Muscle layer of duodenum (tissue), 2 donors: ENCODE data around the gene SPTSSB.

Experiments used
- H3K27ac ChIP-seq: one replicate; pipeline ENCODE4 v1.7.0; 2013; ENCODE audit warnings: mild to moderate bottlenecking, low read length
- H3K27me3 ChIP-seq: one replicate; pipeline ENCODE4 v1.7.0; 2013; ENCODE audit warnings: low read depth, mild to moderate bottlenecking, control low read depth, low read length
- H3K36me3 ChIP-seq, 2 donors: one replicate each; pipeline ENCODE4 v1.7.0; 2013; ENCODE audit warnings: low read length in 2 of 2, control low read depth in 1 of 2, mild to moderate bottlenecking in 1 of 2; ENCODE audit not compliant: insufficient read depth in 2 of 2, control insufficient read depth in 1 of 2
- H3K4me1 ChIP-seq, 2 donors: one replicate each; pipeline ENCODE4 v1.7.0; 2013; ENCODE audit warnings: low read length in 2 of 2, mild to moderate bottlenecking in 2 of 2, control low read depth in 1 of 2, moderate library complexity in 1 of 2; ENCODE audit not compliant: insufficient read depth in 2 of 2, control insufficient read depth in 1 of 2
- H3K4me3 ChIP-seq, 2 donors: one replicate each; pipeline ENCODE4 v1.7.0; 2013; ENCODE audit warnings: low read length in 2 of 2, low read depth in 1 of 2, mild to moderate bottlenecking in 1 of 2
- H3K9me3 ChIP-seq, 2 donors: one replicate each; pipeline ENCODE4 v1.7.0; 2013; ENCODE audit warnings: low read length in 2 of 2, control low read depth in 1 of 2, mild to moderate bottlenecking in 1 of 2; ENCODE audit not compliant: control insufficient read depth in 1 of 2
- donor health status: healthy.

The SPTSSB gene

DNA sequence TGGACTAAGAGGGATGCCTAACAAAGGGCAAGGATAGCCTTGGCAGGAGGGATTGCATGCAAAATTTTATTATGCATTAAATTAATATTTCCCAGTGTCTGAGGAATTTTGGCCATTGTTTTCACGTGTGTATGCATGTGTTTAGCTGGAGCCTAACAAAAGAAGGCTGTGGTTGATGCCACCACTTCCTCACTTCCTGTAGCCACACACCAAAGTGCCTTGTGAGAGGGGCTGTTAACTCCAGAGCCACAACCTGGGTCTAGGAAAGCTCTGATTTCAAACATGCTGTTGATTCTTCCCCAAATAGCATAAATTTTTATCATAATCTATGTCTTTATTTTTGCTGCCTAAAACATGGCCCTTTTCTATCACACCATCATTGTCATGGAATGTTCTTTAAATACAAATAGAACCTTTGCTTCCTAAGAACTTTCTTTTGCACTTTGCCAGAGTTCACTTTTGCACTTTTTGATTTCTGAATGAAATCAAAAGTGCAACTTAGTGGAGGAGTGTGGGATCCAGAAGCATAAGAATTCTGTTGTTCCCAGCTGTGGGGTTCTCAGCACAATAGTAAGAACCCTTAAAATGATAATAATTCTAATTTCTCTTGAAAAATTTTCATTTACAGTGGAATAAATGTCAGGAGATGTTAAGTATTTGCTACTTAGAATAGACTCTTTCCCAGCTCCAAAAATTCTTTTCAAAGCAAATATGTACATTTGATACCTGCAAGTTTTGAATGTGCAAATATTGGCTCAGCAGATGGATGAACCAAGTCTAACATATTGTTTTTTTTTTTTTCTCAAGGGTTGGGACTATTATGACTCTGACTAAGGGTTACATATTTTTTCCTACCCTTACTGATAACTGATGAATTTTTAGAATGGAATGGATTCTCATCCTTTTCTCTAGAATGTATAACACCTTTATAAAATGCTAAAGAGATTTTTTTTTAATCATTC is 35.6 kb upstream of the SPTSSB start:
- no peaks in the 10 kb centered on the region for H3K9me3 ChIP-seq
- H3K27ac ChIP-seq, result no peak overlapping the region
- no peaks in the 10 kb centered on the region for H3K4me1 ChIP-seq
- no peaks in the 10 kb centered on the region for H3K27me3 ChIP-seq
- H3K4me3 ChIP-seq, result no peak overlapping the region
- H3K36me3 ChIP-seq, result no peaks in the 10 kb centered on the region

DNA sequence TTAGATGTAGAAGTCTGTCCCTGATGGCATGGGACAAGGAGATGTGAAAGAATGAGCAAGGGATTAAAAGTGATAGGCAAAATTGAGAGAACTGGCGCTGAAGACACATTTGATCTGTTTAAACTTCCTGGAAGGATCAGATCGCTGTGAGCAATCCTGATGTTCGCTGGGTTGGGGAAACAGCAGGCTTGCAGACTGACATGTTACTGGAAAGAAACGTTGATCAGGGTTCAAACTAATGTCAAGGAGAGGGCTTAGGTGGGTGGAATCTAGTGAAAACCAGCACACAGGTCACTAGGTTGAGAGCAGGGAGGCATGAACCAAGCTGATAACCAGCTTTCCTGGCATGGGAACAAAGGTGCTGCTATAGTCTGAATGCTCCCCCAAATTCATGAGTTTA is 34.5 kb upstream of the SPTSSB start:
- no peaks in the 10 kb centered on the region for H3K36me3 ChIP-seq
- H3K27ac ChIP-seq, result no peak overlapping the region
- no peak overlapping the region for H3K4me3 ChIP-seq
- no peaks in the 10 kb centered on the region for H3K4me1 ChIP-seq
- no peaks in the 10 kb centered on the region for H3K9me3 ChIP-seq
- H3K27me3 ChIP-seq, result no peaks in the 10 kb centered on the region

- H3K9me3 ChIP-seq, result no peaks in the 10 kb centered on the region
Measured at GRCh38 chr3:161405087-161405486, 33.8 kb upstream of the SPTSSB start.

DNA sequence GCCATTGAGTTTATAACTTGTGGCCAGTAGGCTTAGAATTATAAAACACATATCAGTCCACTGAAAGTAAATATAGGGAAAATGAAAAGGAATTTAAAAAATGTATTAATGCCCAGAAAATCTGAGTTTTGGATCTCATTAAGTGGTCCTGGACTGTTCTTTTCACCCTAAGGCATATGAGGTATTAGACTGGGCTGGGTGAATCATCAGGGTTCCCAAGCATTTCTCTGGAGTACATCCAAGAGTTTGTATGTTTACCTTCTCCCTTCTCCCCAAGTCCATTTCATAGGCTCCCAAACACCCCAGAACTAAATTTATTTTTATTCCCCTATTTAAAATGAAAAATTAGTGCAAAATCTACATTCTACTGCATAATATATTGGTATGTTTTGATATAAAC is 31.9 kb upstream of the SPTSSB start:
- no peaks in the 10 kb centered on the region for H3K9me3 ChIP-seq
- no peaks in the 10 kb centered on the region for H3K27me3 ChIP-seq
- H3K4me1 ChIP-seq, result no peaks in the 10 kb centered on the region
- no peaks in the 10 kb centered on the region for H3K36me3 ChIP-seq
- H3K4me3 ChIP-seq, result no peak overlapping the region
- H3K27ac ChIP-seq, result no peak overlapping the region

More at GRCh38 chr3:161405087-161405486, 33.8 kb upstream of the SPTSSB start:
- Histone ChIP-seq H3K4me3 (no peak overlapping the region), H3K27ac (no peak overlapping the region), H3K36me3 (no peaks in the 10 kb centered on the region), H3K27me3 (no peaks in the 10 kb centered on the region), H3K4me1 (no peaks in the 10 kb centered on the region)

- no peak overlapping the region for H3K27ac ChIP-seq
- H3K9me3 ChIP-seq, result no peaks in the 10 kb centered on the region
- no peak overlapping the region for H3K4me3 ChIP-seq
- H3K27me3 ChIP-seq, result no peaks in the 10 kb centered on the region
- H3K36me3 ChIP-seq, result no peaks in the 10 kb centered on the region
- no peaks in the 10 kb centered on the region for H3K4me1 ChIP-seq
Measured at GRCh38 chr3:161401389-161401788, 30.1 kb upstream of the SPTSSB start.

DNA sequence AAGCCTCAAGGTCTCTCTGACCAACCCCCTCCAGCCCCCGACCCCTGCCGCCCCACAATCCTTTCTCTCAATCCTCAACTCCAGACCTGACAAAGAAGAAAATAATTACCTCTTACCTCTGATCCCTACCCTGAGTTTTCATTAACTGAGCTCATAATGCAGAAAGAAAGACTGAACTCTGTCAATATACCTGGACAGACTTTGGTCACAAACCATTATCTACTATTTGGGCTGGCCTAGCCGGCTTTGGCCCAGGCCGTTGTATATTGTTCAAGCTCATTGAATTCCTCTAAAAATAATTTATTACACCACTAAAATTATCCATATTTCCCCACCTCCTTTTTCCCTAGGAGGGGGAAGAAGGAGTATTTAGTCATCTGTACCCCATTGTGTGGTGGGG is 29.3 kb upstream of the SPTSSB start:
- no peaks in the 10 kb centered on the region for H3K9me3 ChIP-seq
- H3K27me3 ChIP-seq, result no peaks in the 10 kb centered on the region
- H3K4me1 ChIP-seq, result no peaks in the 10 kb centered on the region
- no peak overlapping the region for H3K4me3 ChIP-seq
- no peaks in the 10 kb centered on the region for H3K36me3 ChIP-seq
- H3K27ac ChIP-seq, result no peak overlapping the region

DNA sequence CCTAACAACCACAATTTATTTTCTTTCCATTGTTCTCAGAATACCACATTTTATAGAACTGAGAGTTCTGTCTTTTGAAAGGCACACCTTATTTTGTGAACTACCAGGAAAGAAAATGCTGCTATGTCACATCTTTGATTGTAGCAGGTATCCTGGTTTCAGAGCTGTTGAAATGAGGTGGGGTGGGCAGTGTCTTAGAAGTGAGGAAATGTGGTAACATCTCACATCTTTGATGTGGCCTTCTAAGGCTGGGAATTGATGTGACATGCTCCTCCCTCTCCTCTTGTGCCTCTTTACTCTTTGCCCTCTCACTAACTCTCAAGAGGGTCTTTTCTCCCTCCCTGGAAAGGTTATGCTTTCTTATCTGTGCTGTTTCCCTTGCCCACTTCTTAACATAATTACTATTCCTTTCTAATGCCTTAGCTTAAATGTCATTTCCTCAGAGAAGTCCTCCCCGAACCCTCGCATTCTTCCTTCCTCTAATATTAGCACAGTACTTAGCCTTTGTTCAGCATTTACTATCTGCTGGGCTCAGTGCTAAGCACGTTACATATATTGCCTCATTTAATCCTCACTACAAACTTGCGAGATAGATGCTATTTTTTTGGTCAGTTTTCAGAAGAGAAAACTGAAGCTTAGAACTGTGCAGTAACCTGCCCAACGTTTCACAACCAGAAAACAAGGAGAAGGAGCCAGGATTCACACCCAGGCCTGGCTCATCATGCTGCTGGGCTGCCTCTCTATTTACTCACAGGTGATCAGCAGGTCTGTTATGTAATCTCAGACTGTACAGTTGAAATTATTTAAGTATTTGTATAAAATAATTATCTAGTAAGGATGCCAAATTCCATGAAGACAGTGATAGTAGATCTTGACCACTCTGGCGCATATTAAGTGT is 24.0 kb upstream of the SPTSSB start:
- no peaks in the 10 kb centered on the region for H3K36me3 ChIP-seq
- H3K4me3 ChIP-seq, result no peak overlapping the region
- H3K4me1 ChIP-seq, result no peaks in the 10 kb centered on the region
- H3K27me3 ChIP-seq, result no peaks in the 10 kb centered on the region
- no peaks in the 10 kb centered on the region for H3K9me3 ChIP-seq
- H3K27ac ChIP-seq, result no peak overlapping the region

DNA sequence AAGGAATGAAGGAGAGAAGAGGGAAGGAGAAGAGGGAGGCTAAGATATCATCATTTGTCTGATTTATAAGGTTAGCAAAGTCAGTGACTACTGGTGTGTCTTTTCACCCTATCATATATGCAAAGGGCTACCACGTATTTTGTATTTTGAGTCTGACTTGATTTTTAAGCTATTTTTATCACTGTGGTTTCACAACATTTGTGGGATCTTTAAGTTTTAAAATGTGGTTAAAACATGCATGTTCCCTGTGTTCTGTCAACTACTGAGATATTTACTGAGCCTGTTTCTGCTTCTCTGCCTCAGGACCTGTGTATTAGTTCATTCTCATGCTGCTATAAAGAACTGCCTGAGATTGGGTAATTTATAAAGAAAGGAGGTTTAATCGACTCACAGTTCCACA is 22.5 kb upstream of the SPTSSB start:
- Histone ChIP-seq H3K9me3 (no peaks in the 10 kb centered on the region), H3K4me1 (no peaks in the 10 kb centered on the region), H3K27me3 (no peaks in the 10 kb centered on the region), H3K4me3 (no peak overlapping the region), H3K27ac (no peak overlapping the region), H3K36me3 (no peaks in the 10 kb centered on the region)

DNA sequence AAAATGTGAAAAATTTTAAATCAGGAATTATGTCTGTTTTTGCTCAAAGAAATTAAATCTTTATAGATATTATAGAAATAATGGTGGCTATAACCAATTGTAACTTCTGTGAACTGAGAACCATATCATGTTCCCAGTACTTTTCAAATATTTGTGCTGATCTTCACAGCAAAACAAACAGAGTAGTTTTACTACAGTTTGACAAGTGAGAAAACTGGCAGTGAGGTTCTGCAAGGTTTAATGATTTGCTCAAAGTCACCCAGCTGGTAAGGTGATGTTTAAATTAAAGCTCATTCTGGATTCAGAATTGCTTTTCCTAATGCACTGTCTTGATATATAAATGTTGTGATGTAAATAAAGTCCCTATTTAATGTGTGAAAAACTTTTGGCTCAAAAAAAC is 22.0 kb upstream of the SPTSSB start:
- Histone ChIP-seq H3K4me1 (no peaks in the 10 kb centered on the region), H3K36me3 (no peaks in the 10 kb centered on the region), H3K27ac (no peak overlapping the region), H3K9me3 (no peaks in the 10 kb centered on the region), H3K27me3 (no peaks in the 10 kb centered on the region), H3K4me3 (no peak overlapping the region)

DNA sequence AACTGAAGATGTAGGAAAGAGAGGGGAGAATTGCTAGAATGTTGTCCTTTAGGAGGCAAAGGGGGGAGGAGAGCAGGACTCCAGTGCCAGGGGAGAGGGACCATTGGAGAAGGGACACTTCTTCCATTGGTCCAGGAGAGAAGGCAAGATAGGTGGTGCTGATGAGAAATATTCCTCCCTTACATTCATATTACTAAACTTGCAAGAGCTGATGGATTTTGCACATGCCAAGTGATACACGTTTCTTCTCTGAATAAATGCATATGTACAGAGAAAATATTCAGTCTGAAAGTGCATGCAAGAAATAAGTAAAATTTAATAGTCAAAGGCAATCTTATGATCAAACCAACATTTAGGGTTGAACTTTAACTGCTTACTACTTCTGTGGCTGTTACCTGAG is 21.5 kb upstream of the SPTSSB start:
- Histone ChIP-seq H3K4me1 (no peaks in the 10 kb centered on the region), H3K27ac (no peak overlapping the region), H3K27me3 (no peaks in the 10 kb centered on the region), H3K9me3 (no peaks in the 10 kb centered on the region), H3K36me3 (no peaks in the 10 kb centered on the region), H3K4me3 (no peak overlapping the region)

DNA sequence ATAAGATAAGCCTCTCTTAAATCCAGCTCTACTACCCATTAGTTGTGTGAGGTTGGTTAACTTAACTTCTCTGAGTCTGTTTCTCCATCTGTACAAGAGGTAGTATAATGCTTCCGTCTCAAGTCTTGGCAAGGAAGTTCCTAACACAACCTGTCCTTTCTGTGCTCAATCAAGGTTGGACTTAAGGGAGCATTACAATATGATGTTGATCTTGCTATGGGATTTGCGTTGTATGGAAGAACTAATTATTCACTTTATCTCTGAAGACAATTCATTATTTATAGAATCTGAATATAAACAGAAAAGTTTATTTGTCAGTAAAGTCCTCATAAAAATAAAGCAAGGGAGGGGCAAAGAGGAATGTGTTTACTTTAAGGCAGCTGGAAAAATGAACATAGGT is 18.9 kb upstream of the SPTSSB start:
- Histone ChIP-seq H3K4me3 (no peak overlapping the region), H3K36me3 (no peaks in the 10 kb centered on the region), H3K4me1 (no peaks in the 10 kb centered on the region), H3K27me3 (no peaks in the 10 kb centered on the region), H3K27ac (no peak overlapping the region), H3K9me3 (no peaks in the 10 kb centered on the region)
